Progenitor cell of endocrine pancreas (in vitro differentiated cells): Measurements from ENCODE around the gene CLSTN3. TPM values are rescaled to one million over a fixed set of nuclear protein-coding genes. Genes with fewer than 3 reads are reported as not detected.

Source experiments
- DNase-seq: peaks from one replicate; pipeline ENCODE4 v3.0.0; 2021; ENCODE audit warnings: low spot score; ENCODE audit not compliant: unreplicated experiment
- H3K27ac Mint-ChIP-seq: 2 replicates; pipeline ENCODE4 v1.8.0; 2021; ENCODE audit warnings: mild to moderate bottlenecking, moderate library complexity, mixed read lengths
- H3K27me3 Mint-ChIP-seq: 2 replicates; pipeline ENCODE4 v1.8.0; 2021; ENCODE audit warnings: mixed read lengths
- H3K36me3 Mint-ChIP-seq: 2 replicates; pipeline ENCODE4 v1.8.0; 2022; ENCODE audit warnings: mixed read lengths; ENCODE audit not compliant: insufficient read depth
- H3K4me1 Mint-ChIP-seq: 2 replicates; pipeline ENCODE4 v1.8.0; 2021; ENCODE audit warnings: low read depth, mixed read lengths
- H3K4me3 Mint-ChIP-seq: 2 replicates; pipeline ENCODE4 v1.8.0; 2021; ENCODE audit warnings: low read depth, mild to moderate bottlenecking, moderate library complexity, mixed read lengths
- H3K9me3 Mint-ChIP-seq: 2 replicates; pipeline ENCODE4 v1.8.0; 2021; ENCODE audit warnings: low read depth, mixed read lengths
- total RNA-seq: library from RNA; stranded (reverse); gene quantifications from 2 replicates; pipeline ENCODE4 v1.2.1, GENCODE V29; 2021
- TF ChIP-seq, protein P1 (sequence below): fragments of 200-600 bp; sonication (generic); IDR thresholded peaks from one replicate; pipeline ENCODE4 v1.5.0; 2021; ENCODE audit warnings: antibody characterized with exemption, mild to moderate bottlenecking; ENCODE audit not compliant: unreplicated experiment

The CLSTN3 gene
- total RNA-seq, 1 donor from 2014 or later = 202 TPM

DNA sequence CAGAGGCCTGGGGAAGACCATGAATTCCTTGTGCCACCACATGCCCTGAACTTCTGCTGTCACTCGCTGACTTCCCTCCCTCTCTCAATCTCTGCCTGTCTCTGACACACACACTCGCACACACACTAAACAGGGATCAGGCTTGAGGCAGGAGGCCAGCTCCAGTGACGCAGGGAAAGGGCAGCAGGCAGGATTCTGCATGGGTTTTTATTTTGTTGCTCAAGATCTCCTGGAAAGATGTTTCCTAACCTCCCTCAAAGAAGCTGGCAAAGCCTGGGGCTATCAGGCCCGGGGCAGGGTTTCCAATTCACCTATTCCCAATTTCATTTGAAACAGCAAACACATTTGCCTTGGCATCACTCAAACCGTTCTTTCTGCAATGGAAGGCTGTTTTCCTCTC lies 31.6 kb downstream of the CLSTN3 start:
- Mint-ChIP-seq H3K27me3 (peaks cover 16% of the 10 kb centered on the region), H3K4me1 (peaks cover 4% of the 10 kb centered on the region), H3K4me3 (no peak overlapping the region), H3K27ac (no peak overlapping the region), H3K9me3 (peaks cover 14% of the 10 kb centered on the region), H3K36me3 (no peaks in the 10 kb centered on the region)
- DNase-seq = no peak
- TF ChIP-seq, protein P1, sequence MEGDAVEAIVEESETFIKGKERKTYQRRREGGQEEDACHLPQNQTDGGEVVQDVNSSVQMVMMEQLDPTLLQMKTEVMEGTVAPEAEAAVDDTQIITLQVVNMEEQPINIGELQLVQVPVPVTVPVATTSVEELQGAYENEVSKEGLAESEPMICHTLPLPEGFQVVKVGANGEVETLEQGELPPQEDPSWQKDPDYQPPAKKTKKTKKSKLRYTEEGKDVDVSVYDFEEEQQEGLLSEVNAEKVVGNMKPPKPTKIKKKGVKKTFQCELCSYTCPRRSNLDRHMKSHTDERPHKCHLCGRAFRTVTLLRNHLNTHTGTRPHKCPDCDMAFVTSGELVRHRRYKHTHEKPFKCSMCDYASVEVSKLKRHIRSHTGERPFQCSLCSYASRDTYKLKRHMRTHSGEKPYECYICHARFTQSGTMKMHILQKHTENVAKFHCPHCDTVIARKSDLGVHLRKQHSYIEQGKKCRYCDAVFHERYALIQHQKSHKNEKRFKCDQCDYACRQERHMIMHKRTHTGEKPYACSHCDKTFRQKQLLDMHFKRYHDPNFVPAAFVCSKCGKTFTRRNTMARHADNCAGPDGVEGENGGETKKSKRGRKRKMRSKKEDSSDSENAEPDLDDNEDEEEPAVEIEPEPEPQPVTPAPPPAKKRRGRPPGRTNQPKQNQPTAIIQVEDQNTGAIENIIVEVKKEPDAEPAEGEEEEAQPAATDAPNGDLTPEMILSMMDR = no peak

DNA sequence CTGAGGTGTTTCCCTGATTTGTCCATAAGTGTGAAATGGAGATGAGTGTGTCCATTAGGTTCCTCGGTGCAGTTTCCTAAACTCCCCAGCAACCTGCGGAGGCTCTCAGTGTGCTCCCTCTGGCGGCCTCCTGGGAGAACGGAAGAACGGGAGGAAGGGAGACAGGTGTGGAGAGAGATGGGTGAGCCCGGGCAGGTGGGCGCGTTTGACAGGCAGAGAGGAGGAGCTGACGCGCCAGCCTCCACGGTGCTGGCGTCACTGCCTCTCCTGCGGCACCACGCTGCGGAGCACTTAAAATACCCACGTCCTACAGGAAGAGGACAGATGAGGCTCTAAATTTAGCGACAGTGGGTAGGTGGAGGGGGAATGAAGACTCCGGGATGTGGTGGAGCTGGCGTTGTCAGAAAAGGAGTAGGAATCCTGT lies 32.5 kb downstream of the CLSTN3 start:
- TF ChIP-seq, protein P1 = peak; percentile 87
- peaks cover 23% of the 10 kb centered on the region for H3K9me3 Mint-ChIP-seq
- peak; percentile 57 for DNase-seq
- no peak overlapping the region for H3K27ac Mint-ChIP-seq
- H3K4me1 Mint-ChIP-seq = peaks cover 4% of the 10 kb centered on the region
- peak overlapping the region; percentile 64 for H3K4me3 Mint-ChIP-seq
- H3K27me3 Mint-ChIP-seq = peaks cover 16% of the 10 kb centered on the region
- H3K36me3 Mint-ChIP-seq = peaks cover 1% of the 10 kb centered on the region

DNA sequence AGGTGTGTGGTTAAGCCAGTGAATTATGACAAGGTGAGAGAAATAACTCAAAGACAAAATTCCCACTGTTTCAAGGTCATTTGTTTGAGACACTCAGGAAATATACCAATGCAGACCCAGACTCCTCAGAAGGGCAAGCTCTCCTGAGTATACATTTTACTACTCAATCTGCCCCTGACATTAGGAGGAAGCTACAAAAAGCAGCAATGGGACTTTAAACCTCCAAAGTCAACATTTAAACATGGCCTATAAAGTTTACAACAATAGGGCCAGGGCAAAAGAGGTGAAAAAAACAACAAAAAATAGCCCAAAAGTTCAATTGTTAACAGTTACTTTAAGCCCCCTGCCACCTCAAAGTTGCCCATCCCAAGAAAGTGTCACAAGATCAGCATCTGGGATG lies 39.8 kb downstream of the CLSTN3 start:
- peaks cover 3% of the 10 kb centered on the region for H3K36me3 Mint-ChIP-seq
- no peak overlapping the region for H3K27ac Mint-ChIP-seq
- H3K27me3 Mint-ChIP-seq = no peaks in the 10 kb centered on the region
- H3K4me1 Mint-ChIP-seq = no peaks in the 10 kb centered on the region
- TF ChIP-seq, protein P1 = no peak
- no peak for DNase-seq
- peaks cover 61% of the 10 kb centered on the region for H3K9me3 Mint-ChIP-seq
- H3K4me3 Mint-ChIP-seq = no peak overlapping the region

DNA sequence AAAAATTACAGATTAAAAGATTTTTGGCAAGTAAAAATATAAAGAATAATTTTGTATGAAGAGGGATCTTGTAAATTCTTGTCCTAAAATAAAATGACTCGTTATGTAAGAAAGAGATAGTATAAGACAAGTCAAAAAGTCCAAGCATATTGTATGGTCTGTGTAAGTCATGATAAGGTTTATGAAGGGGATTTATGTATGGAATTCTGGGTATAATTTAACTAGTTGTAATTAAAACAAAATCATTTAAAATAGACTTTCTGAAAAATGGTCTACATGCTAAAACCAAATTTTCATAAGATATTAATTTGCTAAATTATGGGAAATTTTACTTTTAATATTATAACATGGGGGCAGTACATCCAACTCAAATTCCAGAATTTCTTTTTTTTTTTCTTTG lies 41.7 kb downstream of the CLSTN3 start:
- H3K4me3 Mint-ChIP-seq = no peak overlapping the region
- H3K27me3 Mint-ChIP-seq = peaks cover 8% of the 10 kb centered on the region
- TF ChIP-seq, protein P1 = no peak
- no peak overlapping the region for H3K27ac Mint-ChIP-seq
- peaks cover 59% of the 10 kb centered on the region for H3K9me3 Mint-ChIP-seq
- DNase-seq = no peak
- peaks cover 3% of the 10 kb centered on the region for H3K36me3 Mint-ChIP-seq
- H3K4me1 Mint-ChIP-seq = no peaks in the 10 kb centered on the region

DNA sequence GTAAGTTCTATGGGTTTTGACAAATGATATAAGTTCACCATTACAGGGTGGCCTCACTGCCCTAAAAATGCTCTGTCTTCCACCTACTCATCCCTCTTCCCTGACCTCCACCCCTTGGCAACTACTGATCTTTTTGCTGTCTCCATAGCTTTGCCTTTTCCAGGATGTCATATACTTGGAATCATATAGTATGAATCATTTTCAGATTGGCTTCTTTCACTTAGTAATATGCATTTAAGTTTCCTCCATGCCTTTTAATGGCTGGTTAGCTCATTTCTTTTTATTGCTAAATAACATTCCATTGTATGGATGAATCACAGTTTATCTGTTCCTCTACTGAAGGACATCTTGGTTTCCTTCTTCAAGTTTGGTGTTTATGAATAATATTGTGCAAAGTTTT lies 45.3 kb downstream of the CLSTN3 start:
- Mint-ChIP-seq H3K27ac (no peak overlapping the region), H3K9me3 (peaks cover 33% of the 10 kb centered on the region), H3K27me3 (peaks cover 18% of the 10 kb centered on the region), H3K4me3 (no peak overlapping the region), H3K36me3 (peaks cover 1% of the 10 kb centered on the region), H3K4me1 (no peaks in the 10 kb centered on the region)
- no peak for DNase-seq
- TF ChIP-seq, protein P1 = no peak
